RWPE1 (cell line): ENCODE results near the gene CCNG2.

Source experiments
- CTCF ChIA-PET: fragments of 350-600 bp; sonication (Branson Sonifier 250); formaldehyde crosslinking; extraction: SDS; loops from one replicate; lab custom pipeline; 2021; lab: Yijun Ruan, JAX
- POLR2A ChIA-PET: fragments of 400-600 bp; formaldehyde crosslinking; extraction: SDS; loops from one replicate; lab custom pipeline; 2020; ENCODE audit warnings: antibody characterized with exemption; ENCODE audit not compliant: low non-redundant PET; lab: Yijun Ruan, JAX
- DNase-seq: peaks from one replicate; pipeline ENCODE4 v3.0.0; 2012; ENCODE audit warnings: low spot score
- H3K27ac ChIP-seq: fragments of 450-650 bp; 2 replicates; pipeline ENCODE4 v1.5.1; 2017
- TF ChIP-seq, protein P1 (sequence below): fragments of 450-650 bp; conservative IDR thresholded peaks from 2 replicates; pipeline ENCODE4 v1.5.1; 2017; ENCODE audit warnings: low read depth, mild to moderate bottlenecking

The CCNG2 gene

DNA sequence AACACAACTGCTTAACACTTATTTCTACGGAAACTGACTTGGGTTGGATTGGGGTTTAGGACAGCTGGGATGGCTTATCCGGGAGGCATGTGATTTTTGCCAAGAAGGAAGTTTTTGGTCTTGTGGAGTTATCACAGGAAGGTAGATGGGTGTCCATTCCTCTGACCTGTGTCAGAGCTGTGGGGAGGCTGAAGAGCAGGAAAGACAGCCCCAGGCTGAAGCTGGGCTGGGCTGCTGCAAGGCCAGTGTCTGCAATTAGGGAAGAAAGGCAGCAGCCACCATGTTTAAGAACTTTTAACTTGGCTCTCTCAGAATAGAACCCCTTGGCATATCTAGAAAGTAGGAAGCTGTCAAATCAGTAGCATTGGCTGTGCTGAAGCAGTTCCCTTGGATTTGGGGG lies 42.3 kb downstream of the CCNG2 start:
- H3K27ac ChIP-seq = no peak overlapping the region
- ChIA-PET POLR2A (no interaction called here), CTCF (no interaction called here)
- TF ChIP-seq, protein P1, sequence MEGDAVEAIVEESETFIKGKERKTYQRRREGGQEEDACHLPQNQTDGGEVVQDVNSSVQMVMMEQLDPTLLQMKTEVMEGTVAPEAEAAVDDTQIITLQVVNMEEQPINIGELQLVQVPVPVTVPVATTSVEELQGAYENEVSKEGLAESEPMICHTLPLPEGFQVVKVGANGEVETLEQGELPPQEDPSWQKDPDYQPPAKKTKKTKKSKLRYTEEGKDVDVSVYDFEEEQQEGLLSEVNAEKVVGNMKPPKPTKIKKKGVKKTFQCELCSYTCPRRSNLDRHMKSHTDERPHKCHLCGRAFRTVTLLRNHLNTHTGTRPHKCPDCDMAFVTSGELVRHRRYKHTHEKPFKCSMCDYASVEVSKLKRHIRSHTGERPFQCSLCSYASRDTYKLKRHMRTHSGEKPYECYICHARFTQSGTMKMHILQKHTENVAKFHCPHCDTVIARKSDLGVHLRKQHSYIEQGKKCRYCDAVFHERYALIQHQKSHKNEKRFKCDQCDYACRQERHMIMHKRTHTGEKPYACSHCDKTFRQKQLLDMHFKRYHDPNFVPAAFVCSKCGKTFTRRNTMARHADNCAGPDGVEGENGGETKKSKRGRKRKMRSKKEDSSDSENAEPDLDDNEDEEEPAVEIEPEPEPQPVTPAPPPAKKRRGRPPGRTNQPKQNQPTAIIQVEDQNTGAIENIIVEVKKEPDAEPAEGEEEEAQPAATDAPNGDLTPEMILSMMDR = no peak
- no peak for DNase-seq

DNA sequence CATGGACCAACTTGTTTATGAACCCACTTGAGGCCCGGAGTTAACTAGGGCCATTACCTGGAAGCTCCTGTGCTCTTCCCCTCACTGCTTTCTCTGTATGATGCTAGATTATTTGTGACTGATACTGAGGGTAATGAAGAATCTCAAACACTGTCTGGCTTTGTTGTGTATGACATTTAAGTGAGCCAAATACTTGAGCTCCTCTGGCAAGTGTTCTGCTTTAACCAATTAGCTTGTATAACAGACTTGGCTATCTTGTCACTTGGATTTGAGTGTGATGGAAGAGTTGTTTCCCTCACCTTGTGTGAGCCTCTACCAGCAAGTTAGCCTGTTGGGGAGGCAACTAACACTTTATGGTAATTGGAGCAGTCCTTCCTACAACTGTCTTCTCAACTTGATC lies 42.7 kb downstream of the CCNG2 start:
- no peak for DNase-seq
- TF ChIP-seq, protein P1 = no peak
- POLR2A ChIA-PET = no interaction called here
- no peak overlapping the region for H3K27ac ChIP-seq
- CTCF ChIA-PET = no interaction called here

DNA sequence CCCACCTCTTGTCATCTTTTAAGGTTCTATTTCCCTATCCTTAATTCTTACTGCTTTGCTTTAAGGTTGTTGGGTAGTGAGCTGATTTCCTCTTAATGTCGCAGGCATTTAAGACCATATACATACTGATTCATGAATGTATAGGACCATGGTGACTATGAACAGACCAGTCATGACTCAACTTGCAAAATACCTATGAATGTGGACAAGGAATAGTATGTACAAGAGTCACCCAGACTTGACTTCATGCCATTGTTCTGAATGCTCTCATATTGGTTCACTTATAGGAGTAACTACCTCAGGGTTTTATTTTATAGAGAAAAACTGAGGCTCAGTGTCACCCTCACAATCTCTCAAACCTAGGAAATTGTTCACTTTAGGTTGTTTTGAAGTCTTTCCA lies 44.3 kb downstream of the CCNG2 start:
- DNase-seq = peak; percentile 65
- TF ChIP-seq, protein P1 = no peak
- no peak overlapping the region for H3K27ac ChIP-seq
- ChIA-PET CTCF (interaction anchor here (0.5 to 1.0 kb wide), 3 partner anchors 108 to 162 kb away, joined by 3 read pairs; no protein-coding TSS in a partner anchor), POLR2A (no interaction called here)

DNA sequence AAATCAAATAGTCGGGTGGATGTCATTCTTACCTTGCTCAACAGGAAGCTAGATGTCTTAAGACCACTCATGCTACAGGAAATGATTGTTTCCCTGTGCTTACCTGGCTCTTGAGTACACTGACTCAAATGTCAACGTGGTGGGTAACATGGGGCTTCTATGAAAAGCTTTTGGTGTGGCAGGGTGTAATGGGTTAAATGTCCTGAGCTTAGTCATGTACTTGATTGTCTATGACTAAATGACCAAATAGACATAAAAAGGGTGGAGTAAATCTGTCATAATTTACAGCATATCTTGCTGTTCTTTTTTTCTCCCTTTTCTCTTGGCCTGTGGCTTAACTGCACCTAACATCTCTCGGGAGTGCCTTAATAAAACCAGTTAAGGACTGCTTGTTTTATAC lies 44.9 kb downstream of the CCNG2 start:
- TF ChIP-seq, protein P1 = no peak
- ChIA-PET CTCF (interaction anchor here (0.5 to 1.0 kb wide), 3 partner anchors 107 to 162 kb away, joined by 3 read pairs; no protein-coding TSS in a partner anchor), POLR2A (no interaction called here)
- no peak overlapping the region for H3K27ac ChIP-seq
- DNase-seq = peak; percentile 47

DNA sequence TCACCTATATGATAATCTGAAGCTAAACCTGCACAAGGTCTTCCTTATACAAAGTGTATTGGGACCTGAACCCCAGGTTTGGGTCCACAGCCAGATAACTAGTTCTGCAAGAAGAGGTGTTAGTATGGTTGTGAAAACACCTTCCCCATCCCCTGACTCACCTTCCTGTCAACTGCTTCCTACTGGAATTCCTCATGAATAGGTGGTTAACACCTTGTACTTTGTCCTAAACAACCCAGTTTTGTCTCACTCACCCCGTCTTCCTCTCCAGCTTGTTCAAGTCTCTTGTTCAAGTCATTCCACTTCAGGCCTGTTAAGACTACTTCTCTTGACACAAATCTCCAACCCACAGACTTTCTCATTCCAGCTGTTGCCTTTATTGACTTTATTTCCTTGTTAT lies 45.5 kb downstream of the CCNG2 start:
- POLR2A ChIA-PET = no interaction called here
- no peak overlapping the region for H3K27ac ChIP-seq
- TF ChIP-seq, protein P1 = no peak
- CTCF ChIA-PET = interaction anchor here (0.6 to 0.7 kb wide), 2 partner anchors 31 to 165 kb away, joined by 4 to 6 read pairs; no protein-coding TSS in a partner anchor
- peak; percentile 79 for DNase-seq

DNA sequence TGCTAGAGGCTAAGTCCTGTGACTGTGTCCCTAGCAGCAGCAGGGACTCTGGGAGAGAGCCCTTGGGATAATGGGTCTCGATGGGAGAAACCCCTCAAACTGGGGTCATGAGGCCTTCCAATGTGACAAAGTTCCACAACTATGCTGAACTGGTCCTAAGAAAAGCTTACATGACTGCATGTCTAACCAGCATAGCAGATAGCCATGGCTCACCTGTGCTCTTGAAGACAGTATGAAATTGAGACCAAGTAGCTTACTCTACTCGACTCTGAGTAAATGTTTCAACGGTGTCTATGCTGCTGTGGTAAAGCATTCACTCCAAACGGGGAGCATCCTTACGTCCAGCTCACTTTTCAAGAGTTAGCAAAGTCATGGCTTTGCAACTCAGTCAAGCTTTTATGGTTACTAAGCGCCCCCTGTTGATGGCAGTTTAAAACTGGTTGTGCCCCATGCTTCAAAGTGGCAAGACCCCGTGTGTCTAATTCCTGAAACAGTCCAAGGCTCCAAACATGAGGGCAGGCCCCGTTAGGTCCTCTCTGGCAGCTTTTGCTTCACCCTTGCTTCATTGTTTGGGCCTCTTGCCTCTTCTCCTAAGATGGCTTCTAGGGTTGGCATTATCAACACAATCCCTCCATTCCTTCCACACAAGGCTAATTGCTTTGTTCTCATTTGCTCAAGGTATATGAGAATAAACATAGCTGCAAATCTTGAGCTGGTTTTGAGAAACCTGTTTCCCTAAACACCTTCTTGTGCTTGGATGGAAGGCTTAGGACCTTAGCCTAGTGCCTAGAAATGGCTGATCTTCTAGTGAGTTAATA lies 46.6 kb downstream of the CCNG2 start:
- ChIA-PET POLR2A (no interaction called here), CTCF (interaction anchor here (0.6 to 1.5 kb wide), 7 partner anchors 11 to 251 kb away, joined by 3 to 6 read pairs (median 3); no protein-coding TSS in a partner anchor)
- H3K27ac ChIP-seq = no peak overlapping the region
- DNase-seq = peak; percentile 29
- TF ChIP-seq, protein P1 = no peak; the same call in 1 of the 2 replicates
